IMR-90 (cell line): ENCODE measurements around the gene RASGRP3.

ENCODE experiments used
- POLR2A ChIP-seq: IDR thresholded peaks from 2 replicates; pipeline ENCODE4 v1.6.1; 2012; ENCODE audit warnings: mild to moderate bottlenecking, low read depth, low read length
- RAD21 ChIP-seq: IDR thresholded peaks from 2 replicates; pipeline ENCODE4 v1.6.1; 2012; ENCODE audit warnings: low read length, improper control_type of control experiment
- RCOR1 ChIP-seq: IDR thresholded peaks from 2 replicates; pipeline ENCODE4 v1.6.1; 2012; ENCODE audit warnings: mild to moderate bottlenecking, low read length, improper control_type of control experiment; ENCODE audit not compliant: insufficient replicate concordance
- SMC3 ChIP-seq: fragments of 150-350 bp; IDR thresholded peaks from 2 replicates; pipeline ENCODE4 v1.6.1; 2016; ENCODE audit warnings: low read depth, mild to moderate bottlenecking, antibody characterized with exemption, low read length, moderate library complexity
- TF ChIP-seq, protein P1 (sequence below): conservative IDR thresholded peaks from 2 replicates; pipeline ENCODE4 v1.5.1; 2012; ENCODE audit warnings: mild to moderate bottlenecking, low read depth, low read length, improper control_type of control experiment

DNA sequence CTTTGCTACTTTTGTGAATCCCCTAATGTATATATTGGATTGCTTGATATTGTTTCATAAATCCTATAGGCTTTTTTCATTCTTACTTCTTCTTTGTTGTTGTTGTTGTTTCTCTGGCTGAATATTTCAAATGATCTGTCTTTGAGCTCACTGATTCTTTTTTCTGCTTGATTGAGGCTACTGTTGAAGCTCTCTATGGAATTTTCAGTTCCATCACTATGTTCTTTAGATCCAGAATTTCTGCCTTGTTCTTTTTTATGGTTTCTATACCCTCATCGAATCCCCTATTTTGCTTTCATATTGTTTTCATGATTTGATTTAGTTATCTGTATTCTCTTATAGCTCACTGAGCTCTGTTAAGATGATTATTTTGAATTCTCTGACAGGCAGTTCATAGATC lies 24.6 kb upstream of the RASGRP3 start:
- TF ChIP-seq, protein P1, sequence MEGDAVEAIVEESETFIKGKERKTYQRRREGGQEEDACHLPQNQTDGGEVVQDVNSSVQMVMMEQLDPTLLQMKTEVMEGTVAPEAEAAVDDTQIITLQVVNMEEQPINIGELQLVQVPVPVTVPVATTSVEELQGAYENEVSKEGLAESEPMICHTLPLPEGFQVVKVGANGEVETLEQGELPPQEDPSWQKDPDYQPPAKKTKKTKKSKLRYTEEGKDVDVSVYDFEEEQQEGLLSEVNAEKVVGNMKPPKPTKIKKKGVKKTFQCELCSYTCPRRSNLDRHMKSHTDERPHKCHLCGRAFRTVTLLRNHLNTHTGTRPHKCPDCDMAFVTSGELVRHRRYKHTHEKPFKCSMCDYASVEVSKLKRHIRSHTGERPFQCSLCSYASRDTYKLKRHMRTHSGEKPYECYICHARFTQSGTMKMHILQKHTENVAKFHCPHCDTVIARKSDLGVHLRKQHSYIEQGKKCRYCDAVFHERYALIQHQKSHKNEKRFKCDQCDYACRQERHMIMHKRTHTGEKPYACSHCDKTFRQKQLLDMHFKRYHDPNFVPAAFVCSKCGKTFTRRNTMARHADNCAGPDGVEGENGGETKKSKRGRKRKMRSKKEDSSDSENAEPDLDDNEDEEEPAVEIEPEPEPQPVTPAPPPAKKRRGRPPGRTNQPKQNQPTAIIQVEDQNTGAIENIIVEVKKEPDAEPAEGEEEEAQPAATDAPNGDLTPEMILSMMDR: no peak
- TF ChIP-seq SMC3: no peak
- no peak for TF ChIP-seq RAD21
- no peak for TF ChIP-seq POLR2A
- no peak for TF ChIP-seq RCOR1
